A549 (cell line): ENCODE data around the gene MROH2A. TPM values are rescaled to one million over a fixed set of nuclear protein-coding genes. Genes with fewer than 3 reads are reported as not detected.
"Not testable (repeated sequence)": the region's sequence is repeated elsewhere in the genome, so short reads cannot be mapped to it uniquely, and the experiment has no call there.

ENCODE experiments used
- ATAC-seq, 2 experiments: fragments of 200-7000 bp in 1 of 2; fragments of >200 bp in 1 of 2; cut with Nextera tagmentation in 1 of 2; cut with Tn5 transposase in 1 of 2; 3 replicates each; pipeline versions ENCODE4 v1.8.0 to v1.9.1; 2018 to 2020; ENCODE audit warnings: mild to moderate bottlenecking in 1 of 2, moderate library complexity in 1 of 2
- CTCF ChIA-PET: fragments of 300-600 bp; sonication (Branson Sonifier 250); formaldehyde crosslinking; extraction: SDS; loops from one replicate; lab custom pipeline; 2021; ENCODE audit warnings: antibody characterized with exemption, inconsistent platforms; lab: Yijun Ruan, JAX
- POLR2A ChIA-PET: fragments of 350-600 bp; formaldehyde crosslinking; extraction: SDS; loops from one replicate; lab custom pipeline; 2021; ENCODE audit warnings: antibody characterized with exemption, inconsistent platforms; lab: Yijun Ruan, JAX
- DNase-seq, 2 experiments: peaks; one replicate each; pipeline versions ENCODE4 v3.0.0 to v3.0.0-alpha.2; 2011 to 2016; ENCODE audit warnings: low read depth in 1 of 2, low spot score in 1 of 2
- FAIRE-seq: peaks from 2 replicates; lab custom pipeline; 2011; peaks lifted over from hg19 to GRCh38; lab: Jason Lieb, UNC
- H3K27ac ChIP-seq, 2 experiments: fragments of >200 bp; sonication (Bioruptor Twin); formaldehyde crosslinking; 3 replicates each; pipeline ENCODE4 v1.5.1; 2016 to 2017
- H3K4me1 ChIP-seq: fragments of >200 bp; sonication (Bioruptor Twin); formaldehyde crosslinking; 3 replicates; pipeline ENCODE4 v1.6.1; 2016
- H3K4me2 ChIP-seq: fragments of >200 bp; sonication (Bioruptor Twin); formaldehyde crosslinking; 3 replicates; pipeline ENCODE4 v1.6.1; 2016
- H3K4me3 ChIP-seq: fragments of >200 bp; sonication (Bioruptor Twin); formaldehyde crosslinking; 3 replicates; pipeline ENCODE4 v1.5.1; 2016
- H3K9me3 ChIP-seq: fragments of >200 bp; sonication (Bioruptor Twin); formaldehyde crosslinking; 3 replicates; pipeline ENCODE4 v1.6.1; 2016
- CBX8 ChIP-seq: fragments of 200-600 bp; sonication (generic); IDR thresholded peaks from 2 replicates; pipeline ENCODE4 v1.6.1; 2016
- CEBPB ChIP-seq, 2 experiments: fragments of >200 bp in 1 of 2; sonication (Bioruptor Twin) in 1 of 2; formaldehyde crosslinking in 1 of 2; IDR thresholded peaks; 2 replicates each; pipeline ENCODE4 v1.6.1; 2012 to 2016
- ESRRA ChIP-seq: fragments of 150-350 bp; IDR thresholded peaks from 2 replicates; pipeline ENCODE4 v1.6.1; 2014; ENCODE audit warnings: mild to moderate bottlenecking, low read length, borderline replicate concordance
- HES2 ChIP-seq: fragments of >200 bp; sonication (Bioruptor Twin); formaldehyde crosslinking; IDR thresholded peaks from 2 replicates; pipeline ENCODE4 v1.6.1; 2016
- HOXB5 ChIP-seq: fragments of 250-450 bp; sonication (Bioruptor Pico); IDR thresholded peaks from 2 replicates; pipeline ENCODE4 v1.5.0; 2020; ENCODE audit warnings: mild to moderate bottlenecking, moderate library complexity
- MAFK ChIP-seq: fragments of 450-650 bp; IDR thresholded peaks from 2 replicates; pipeline ENCODE4 v1.6.1; 2014; ENCODE audit not compliant: partially characterized antibody
- NFE2L2 ChIP-seq: fragments of 150-350 bp; conservative IDR thresholded peaks from 2 replicates; pipeline ENCODE4 v1.6.1; 2014; ENCODE audit warnings: low read length
- POLR2AphosphoS2 ChIP-seq: conservative IDR thresholded peaks from 2 replicates; pipeline ENCODE4 v1.6.1; 2012; ENCODE audit warnings: low read length, improper control_type of control experiment, inconsistent platforms
- RCOR1 ChIP-seq: fragments of 150-350 bp; IDR thresholded peaks from 2 replicates; pipeline ENCODE4 v1.6.1; 2014; ENCODE audit warnings: antibody characterized with exemption, low read length, low read depth
- RFX5 ChIP-seq: fragments of 450-650 bp; IDR thresholded peaks from 2 replicates; pipeline ENCODE4 v1.7.1; 2014; ENCODE audit warnings: antibody characterized with exemption, mild to moderate bottlenecking, moderate library complexity
- WGBS: methylation state at CpG from one replicate; pipeline ENCODE4 v1.1.6; 2017; ENCODE audit errors: missing lambda C conversion rate; 5-methylcytosine and 5-hydroxymethylcytosine counted together
- polyA plus RNA-seq, 4 experiments: library from polyadenylated mRNA; depleted of rRNA in 3 of 4; stranded (reverse); fragments of >200 nt; fragmentation: RNase III in 1 of 4; extraction: RNeasy Plus Mini Kit Qiagen cat#74134 plus additional on column Dnase treatment in 1 of 4; gene quantifications; 2 replicates in 3 of 4; 3 replicates in 1 of 4; pipeline ENCODE4 v1.2.3, GENCODE V29; 2011 to 2017

The MROH2A gene
- polyA plus RNA-seq, 2 of the 4 experiments (the other 2 are of a cell fraction), result 0.10 to 0.63 TPM

- no peak for DNase-seq
- WGBS, result 57% methylated on average over 4 of the region's 4 CpGs
These were observed 93.3 kb downstream of the MROH2A start for GRCh38 chr2:233871432-233871831.

GRCh38 chr2:233872125-233872524, 94.0 kb downstream of the MROH2A start:
- H3K4me2 ChIP-seq, H3K27ac ChIP-seq, ATAC-seq, H3K4me1 ChIP-seq, FAIRE-seq, CTCF ChIA-PET, POLR2A ChIA-PET, H3K4me3 ChIP-seq, DNase-seq: not testable (repeated sequence)
- WGBS, result 10% methylated on average over 2 of the region's 2 CpGs
- H3K9me3 ChIP-seq, result peaks cover 21% of the 10 kb centered on the region; the same call in 2 of the 3 replicates
- 0 out of 2 replicates have a peak, but pooled peaks have one; percentile 54 for TF ChIP-seq CBX8

More at GRCh38 chr2:233871432-233871831, 93.3 kb downstream of the MROH2A start:
- FAIRE-seq (no peak), ATAC-seq (no peak)
- TF ChIP-seq HOXB5 (CRISPR knock-in tag) (no peak), MAFK (peak; percentile 52)
- no peak overlapping the region for H3K27ac ChIP-seq
- no peak overlapping the region for H3K4me3 ChIP-seq
- ChIA-PET CTCF (no interaction called here), POLR2A (no interaction called here)
- no peak overlapping the region for H3K4me2 ChIP-seq
- H3K9me3 ChIP-seq, result peaks cover 27% of the 10 kb centered on the region; the same call in 2 of the 3 replicates
- no peaks in the 10 kb centered on the region for H3K4me1 ChIP-seq

GRCh38 chr2:233882353-233882752, 104.2 kb downstream of the MROH2A start:
- Histone ChIP-seq H3K9me3 (peaks cover 27% of the 10 kb centered on the region), H3K4me3 (no peak overlapping the region), H3K4me2 (no peak overlapping the region), H3K4me1 (no peaks in the 10 kb centered on the region), H3K27ac (no peak overlapping the region)
- FAIRE-seq, result no peak
- POLR2A ChIA-PET, result no interaction called here
- ATAC-seq, result no peak
- CTCF ChIA-PET, result interaction anchor here (0.7 kb wide), 1 partner anchor 165 kb away, joined by 3 read pairs; no protein-coding TSS in a partner anchor
- DNase-seq, result peak in 1 of 2 experiments; percentile 7
- TF ChIP-seq POLR2AphosphoS2, result no peak
- TF ChIP-seq CEBPB (IDR thresholded peaks at IDR 0.05), result no peak
- no peak for TF ChIP-seq RFX5
- no peak for TF ChIP-seq ESRRA
- TF ChIP-seq HES2, result no peak
- no peak for TF ChIP-seq NFE2L2
- no peak for TF ChIP-seq RCOR1

Other genes with a start within 250 kb of the MROH2A start
- 57.0 and 65.3 TPM in 2 replicates for gene USP40, start 211.5 kb upstream of the MROH2A start, polyA plus RNA-seq (2011; rRNA removed)
- 22.9 to 24.6 TPM (median 24.5 TPM) in 3 replicates for gene USP40, start 211.5 kb upstream of the MROH2A start, polyA plus RNA-seq (2017; fragmentation: RNase III; extraction: RNeasy Plus Mini Kit Qiagen cat#74134 plus additional on column Dnase treatment)
- gene UGT1A8, start 160.7 kb upstream of the MROH2A start, polyA plus RNA-seq (2011; rRNA removed), result 0.12 and 0.22 TPM in 2 replicates
- 0.05 to 0.25 TPM in 2 of 3 replicates, not detected in the other for gene UGT1A8, start 160.7 kb upstream of the MROH2A start, polyA plus RNA-seq (2017; fragmentation: RNase III; extraction: RNeasy Plus Mini Kit Qiagen cat#74134 plus additional on column Dnase treatment)
- 0.10 and 0.12 TPM in 2 replicates for gene UGT1A10, start 141.9 kb upstream of the MROH2A start, polyA plus RNA-seq (2011; rRNA removed)
- gene UGT1A10, start 141.9 kb upstream of the MROH2A start, polyA plus RNA-seq (2017; fragmentation: RNase III; extraction: RNeasy Plus Mini Kit Qiagen cat#74134 plus additional on column Dnase treatment), result not detected in 3 replicates
- gene UGT1A9, start 106.4 kb upstream of the MROH2A start, polyA plus RNA-seq (2011; rRNA removed), result 10.6 and 11.0 TPM in 2 replicates
- 10.3 to 13.1 TPM (median 11.8 TPM) in 3 replicates for gene UGT1A9, start 106.4 kb upstream of the MROH2A start, polyA plus RNA-seq (2017; fragmentation: RNase III; extraction: RNeasy Plus Mini Kit Qiagen cat#74134 plus additional on column Dnase treatment)
- 8.9 and 10.0 TPM in 2 replicates for gene UGT1A7, start 96.4 kb upstream of the MROH2A start, polyA plus RNA-seq (2011; rRNA removed)
- gene UGT1A7, start 96.4 kb upstream of the MROH2A start, polyA plus RNA-seq (2017; fragmentation: RNase III; extraction: RNeasy Plus Mini Kit Qiagen cat#74134 plus additional on column Dnase treatment), result 6.9 to 9.8 TPM (median 9.3 TPM) in 3 replicates
- 3.5 and 5.5 TPM in 2 replicates for gene UGT1A6, start 85.4 kb upstream of the MROH2A start, polyA plus RNA-seq (2011; rRNA removed)
- 2.0 to 2.9 TPM (median 2.5 TPM) in 3 replicates for gene UGT1A6, start 85.4 kb upstream of the MROH2A start, polyA plus RNA-seq (2017; fragmentation: RNase III; extraction: RNeasy Plus Mini Kit Qiagen cat#74134 plus additional on column Dnase treatment)
- 0.05 TPM in 1 of 2 replicates, not detected in the other for gene UGT1A5, start 65.4 kb upstream of the MROH2A start, polyA plus RNA-seq (2011; rRNA removed)
- 0.12 TPM in 1 of 3 replicates, not detected in the others for gene UGT1A5, start 65.4 kb upstream of the MROH2A start, polyA plus RNA-seq (2017; fragmentation: RNase III; extraction: RNeasy Plus Mini Kit Qiagen cat#74134 plus additional on column Dnase treatment)
- 0.09 and 0.13 TPM in 2 replicates for gene UGT1A4, start 59.6 kb upstream of the MROH2A start, polyA plus RNA-seq (2011; rRNA removed)
- gene UGT1A4, start 59.6 kb upstream of the MROH2A start, polyA plus RNA-seq (2017; fragmentation: RNase III; extraction: RNeasy Plus Mini Kit Qiagen cat#74134 plus additional on column Dnase treatment), result 0.05 to 0.14 TPM (median 0.12 TPM) in 3 replicates
- gene UGT1A3, start 49.3 kb upstream of the MROH2A start, polyA plus RNA-seq (2011; rRNA removed), result 0.39 and 0.49 TPM in 2 replicates
- gene UGT1A3, start 49.3 kb upstream of the MROH2A start, polyA plus RNA-seq (2017; fragmentation: RNase III; extraction: RNeasy Plus Mini Kit Qiagen cat#74134 plus additional on column Dnase treatment), result 0.08 to 0.23 TPM (median 0.17 TPM) in 3 replicates
- 1.9 and 2.5 TPM in 2 replicates for gene UGT1A1, start 18.1 kb upstream of the MROH2A start, polyA plus RNA-seq (2011; rRNA removed)
- 1.4 to 2.0 TPM (median 1.9 TPM) in 3 replicates for gene UGT1A1, start 18.1 kb upstream of the MROH2A start, polyA plus RNA-seq (2017; fragmentation: RNase III; extraction: RNeasy Plus Mini Kit Qiagen cat#74134 plus additional on column Dnase treatment)
- 111 and 119 TPM in 2 replicates for gene HJURP, start 76.2 kb downstream of the MROH2A start, polyA plus RNA-seq (2011; rRNA removed)
- 102 to 109 TPM (median 103 TPM) in 3 replicates for gene HJURP, start 76.2 kb downstream of the MROH2A start, polyA plus RNA-seq (2017; fragmentation: RNase III; extraction: RNeasy Plus Mini Kit Qiagen cat#74134 plus additional on column Dnase treatment)
- 0.90 and 0.97 TPM in 2 replicates for gene TRPM8, start 139.0 kb downstream of the MROH2A start, polyA plus RNA-seq (2011; rRNA removed)
- gene TRPM8, start 139.0 kb downstream of the MROH2A start, polyA plus RNA-seq (2017; fragmentation: RNase III; extraction: RNeasy Plus Mini Kit Qiagen cat#74134 plus additional on column Dnase treatment), result 0.09 to 0.25 TPM (median 0.24 TPM) in 3 replicates